Mammary epithelial cell (primary cell): ENCODE data around the gene GRB10.

Experiments
- EZH2 ChIP-seq: IDR thresholded peaks from 2 replicates; pipeline ENCODE4 v1.6.1; 2012; ENCODE audit warnings: low read length, inconsistent platforms, borderline replicate concordance
- TF ChIP-seq, protein P1 (sequence below), 2 donors: IDR thresholded peaks in 1 of 2; conservative IDR thresholded peaks in 1 of 2; 2 replicates each; pipeline ENCODE4 v1.5.1; 2011 to 2012; ENCODE audit warnings: inconsistent platforms in 2 of 2, low read length in 2 of 2, mild to moderate bottlenecking in 2 of 2, control low read depth in 1 of 2, low read depth in 1 of 2; ENCODE audit not compliant: insufficient read depth in 1 of 2; ENCODE audit errors: extremely low read depth in 1 of 2

- TF ChIP-seq, protein P1, sequence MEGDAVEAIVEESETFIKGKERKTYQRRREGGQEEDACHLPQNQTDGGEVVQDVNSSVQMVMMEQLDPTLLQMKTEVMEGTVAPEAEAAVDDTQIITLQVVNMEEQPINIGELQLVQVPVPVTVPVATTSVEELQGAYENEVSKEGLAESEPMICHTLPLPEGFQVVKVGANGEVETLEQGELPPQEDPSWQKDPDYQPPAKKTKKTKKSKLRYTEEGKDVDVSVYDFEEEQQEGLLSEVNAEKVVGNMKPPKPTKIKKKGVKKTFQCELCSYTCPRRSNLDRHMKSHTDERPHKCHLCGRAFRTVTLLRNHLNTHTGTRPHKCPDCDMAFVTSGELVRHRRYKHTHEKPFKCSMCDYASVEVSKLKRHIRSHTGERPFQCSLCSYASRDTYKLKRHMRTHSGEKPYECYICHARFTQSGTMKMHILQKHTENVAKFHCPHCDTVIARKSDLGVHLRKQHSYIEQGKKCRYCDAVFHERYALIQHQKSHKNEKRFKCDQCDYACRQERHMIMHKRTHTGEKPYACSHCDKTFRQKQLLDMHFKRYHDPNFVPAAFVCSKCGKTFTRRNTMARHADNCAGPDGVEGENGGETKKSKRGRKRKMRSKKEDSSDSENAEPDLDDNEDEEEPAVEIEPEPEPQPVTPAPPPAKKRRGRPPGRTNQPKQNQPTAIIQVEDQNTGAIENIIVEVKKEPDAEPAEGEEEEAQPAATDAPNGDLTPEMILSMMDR (conservative IDR thresholded peaks at IDR 0.05 in 1 of 2, IDR thresholded peaks at IDR 0.05 in 1 of 2; ENCODE audit: extremely low read depth in 1 of 2, insufficient read depth in 1 of 2, low read depth in 1 of 2, low read length in 2 of 2) = no peak
- TF ChIP-seq EZH2 = no peak
Measured at GRCh38 chr7:50766849-50767207, 15.9 kb downstream of the GRB10 start.
